Neural cell (in vitro differentiated cells): ENCODE data around the gene CAMK1D.

ENCODE experiments used
- CTCF ChIP-seq: fragments of 450-650 bp; IDR thresholded peaks from 2 replicates; pipeline ENCODE4 v1.5.1; 2014; ENCODE audit warnings: antibody characterized with exemption, mild to moderate bottlenecking, moderate library complexity; ENCODE audit not compliant: poor library complexity, severe bottlenecking
- EP300 ChIP-seq: fragments of 450-650 bp; conservative IDR thresholded peaks from 2 replicates; pipeline ENCODE4 v1.6.1; 2014; ENCODE audit warnings: antibody characterized with exemption, mild to moderate bottlenecking, moderate library complexity; ENCODE audit not compliant: poor library complexity, severe bottlenecking
- RAD21 ChIP-seq: fragments of 450-650 bp; conservative IDR thresholded peaks from 2 replicates; pipeline ENCODE4 v1.6.1; 2014; ENCODE audit warnings: antibody characterized with exemption, mild to moderate bottlenecking, moderate library complexity
- SMC3 ChIP-seq: fragments of 450-650 bp; conservative IDR thresholded peaks from 2 replicates; pipeline ENCODE4 v1.6.1; 2014; ENCODE audit warnings: antibody characterized with exemption, mild to moderate bottlenecking, moderate library complexity; ENCODE audit not compliant: poor library complexity

GRCh38 chr10:12656518-12657142 is 307.3 kb downstream of the CAMK1D start:
- peak; percentile 54 for TF ChIP-seq CTCF
- TF ChIP-seq EP300: no peak
- TF ChIP-seq RAD21: peak; percentile 51
- peak; percentile 45 for TF ChIP-seq SMC3
